ENCODE data around the gene SLC25A10. TPM values are rescaled to one million over a fixed set of nuclear protein-coding genes. Genes with fewer than 3 reads are reported as not detected.

Gene SLC25A10
- total and polyA plus RNA-seq, 2 of the 8 experiments (the other 6 are each of a cell fraction or from before 2014, with no cell fraction given) = 22.2 to 43.0 TPM

- CTCF ChIA-PET (ENCODE audit: partially characterized antibody) = interaction anchor here (0.8 to 2.9 kb wide), 6 partner anchors 11 to 27 kb away, joined by 3 to 10 read pairs (median 4); no protein-coding TSS in a partner anchor
- H3K4me1 ChIP-seq (replicated peaks in 1 of 4; ENCODE audit: control insufficient read depth in 3 of 4, insufficient read depth in 4 of 4, low read length in 3 of 4) = peaks cover 3 to 14% (median 7%) of the 10 kb centered on the region in 4 experiments; a peak in 6 of 7 replicates
- H3K23ac ChIP-seq (ENCODE audit: insufficient read length) = no peak overlapping the region
- H2AK5ac ChIP-seq (ENCODE audit: low read depth, low read length) = no peak overlapping the region
- H4K91ac ChIP-seq (replicated peaks; ENCODE audit: insufficient read length, low read length) = peak overlapping the region; percentile 34
- peaks cover 15% of the 10 kb centered on the region for H3K79me1 ChIP-seq (ENCODE audit: low read depth, low read length)
- 3% methylated on average over 20 of the region's 37 CpGs; no CpG with 5 or more reads in 1 of the 2 experiments for WGBS, 2 experiments (ENCODE audit: extremely low coverage in 1 of 2, insufficient coverage in 1 of 2, insufficient read length in 1 of 2, insufficient replicate concordance in 2 of 2, low coverage in 1 of 2, low lambda C conversion rate in 2 of 2, missing lambda C conversion rate in 1 of 2)
- H3K56ac ChIP-seq (replicated peaks; ENCODE audit: insufficient read length, low read depth, low read length) = peak overlapping the region; percentile 70
- H3K4me3 ChIP-seq (ENCODE audit: extremely low read depth in 1 of 4, insufficient read depth in 2 of 4, low read depth in 3 of 4, low read length in 4 of 4) = peak overlapping the region; percentile 76 to 89 (median 87)
- DNase-seq (ENCODE audit: low read depth in 1 of 2, low spot score in 2 of 2) = no peak
- H3K4ac ChIP-seq (replicated peaks; ENCODE audit: insufficient read length, low read depth, low read length) = no peak overlapping the region
- H4K5ac ChIP-seq (ENCODE audit: insufficient read length, low read depth, low read length) = peak overlapping the region; percentile 56
- peak overlapping the region; percentile 35 to 76 (median 73) for H3K9ac ChIP-seq (replicated peaks in 1 of 4; ENCODE audit: extremely low read depth in 1 of 4, low read depth in 3 of 4, low read length in 3 of 4)
- no peak for FAIRE-seq
- peak overlapping the region; percentile 58 for H3K27ac ChIP-seq (ENCODE audit: low read depth, low read length)
- POLR2A ChIA-PET (ENCODE audit: partially characterized antibody) = interaction anchor here (0.8 to 28.4 kb wide), 12 partner anchors 7 to 195 kb away, joined by 3 to 436 read pairs (median 6); partner anchors contain the start of genes CCDC137, MRPL12, NPLOC4 and OXLD1
- H3K23me2 ChIP-seq (ENCODE audit: low read depth, low read length) = peaks cover 12% of the 10 kb centered on the region
- H3K36me3 ChIP-seq (ENCODE audit: control insufficient read depth in 2 of 4, insufficient read depth in 4 of 4, low read length in 3 of 4) = peaks cover 2 to 15% (median 10%) of the 10 kb centered on the region in 4 experiments; a peak in 6 of 8 replicates
- no peaks in the 10 kb centered on the region; a peak in 1 of 7 replicates for H3K27me3 ChIP-seq (replicated peaks in 1 of 4; ENCODE audit: control insufficient read depth in 3 of 4, extremely low read depth in 1 of 4, insufficient read depth in 3 of 4, low read length in 3 of 4)
- H2BK12ac ChIP-seq (ENCODE audit: low read depth, low read length) = no peak overlapping the region
- H2BK5ac ChIP-seq (ENCODE audit: low read depth, low read length) = peak overlapping the region; percentile 60; the same call in 1 of the 2 replicates
- no peak overlapping the region for H2BK20ac ChIP-seq (ENCODE audit: low read length)
- H3K18ac ChIP-seq (ENCODE audit: extremely low read depth, low read length) = peak overlapping the region; percentile 32; the same call in 1 of the 2 replicates
- H3K4me2 ChIP-seq (ENCODE audit: insufficient read depth in 1 of 2, low read depth in 2 of 2, low read length in 2 of 2) = peak overlapping the region; percentile 77 to 84
- H3K14ac ChIP-seq (ENCODE audit: insufficient read length) = no peak overlapping the region
- peaks cover 0 to 23% of the 10 kb centered on the region in 2 experiments for H4K20me1 ChIP-seq (replicated peaks in 1 of 2; ENCODE audit: control insufficient read depth in 1 of 2, insufficient read depth in 2 of 2, low read length in 2 of 2)
- no peaks in the 10 kb centered on the region for H3K9me3 ChIP-seq (ENCODE audit: insufficient read depth in 2 of 2, low read depth in 1 of 2, low read length in 1 of 2)
- H4K8ac ChIP-seq (ENCODE audit: extremely low read depth, insufficient read depth, low read length) = peak overlapping the region; percentile 83
- no peak overlapping the region for H2BK120ac ChIP-seq (replicated peaks; ENCODE audit: low read depth, low read length)
- no peak overlapping the region for H2AFZ ChIP-seq (ENCODE audit: low read length)
- H2BK15ac ChIP-seq (ENCODE audit: low read length) = no peak overlapping the region
- H3K79me2 ChIP-seq (ENCODE audit: control insufficient read depth in 1 of 2, insufficient read depth in 2 of 2, low read length in 2 of 2) = peaks cover 4 to 39% of the 10 kb centered on the region in 2 experiments; a peak in 3 of 4 replicates
- 0 out of 2 replicates have a peak, but pooled peaks have one; percentile 41 for TF ChIP-seq BACH1 (IDR thresholded peaks at IDR 0.05; ENCODE audit: low read length)
- TF ChIP-seq EP300 (IDR thresholded peaks at IDR 0.05; ENCODE audit: borderline replicate concordance in 1 of 2, low read depth in 2 of 2, low read length in 2 of 2) = no peak
- TF ChIP-seq SUZ12 (IDR thresholded peaks at IDR 0.05; ENCODE audit: low read length) = no peak
- 0 out of 2 replicates have a peak, but pooled peaks have one; percentile 42 for TF ChIP-seq KDM5A (IDR thresholded peaks at IDR 0.05; ENCODE audit: low read length)
- no peak for TF ChIP-seq SP4 (IDR thresholded peaks at IDR 0.05; ENCODE audit: low read length)
- no peak for TF ChIP-seq PHF8 (conservative IDR thresholded peaks at IDR 0.05; ENCODE audit: low read depth, low read length)
- TF ChIP-seq SAP30 (IDR thresholded peaks at IDR 0.05; ENCODE audit: insufficient read depth, insufficient replicate concordance, low read length) = no peak
These were observed 28.9 kb upstream of the SLC25A10 start for GRCh38 chr17:81683208-81683583.

Measured in H1 (cell line).